Measurements from ENCODE around the gene LRRK2.

DNA sequence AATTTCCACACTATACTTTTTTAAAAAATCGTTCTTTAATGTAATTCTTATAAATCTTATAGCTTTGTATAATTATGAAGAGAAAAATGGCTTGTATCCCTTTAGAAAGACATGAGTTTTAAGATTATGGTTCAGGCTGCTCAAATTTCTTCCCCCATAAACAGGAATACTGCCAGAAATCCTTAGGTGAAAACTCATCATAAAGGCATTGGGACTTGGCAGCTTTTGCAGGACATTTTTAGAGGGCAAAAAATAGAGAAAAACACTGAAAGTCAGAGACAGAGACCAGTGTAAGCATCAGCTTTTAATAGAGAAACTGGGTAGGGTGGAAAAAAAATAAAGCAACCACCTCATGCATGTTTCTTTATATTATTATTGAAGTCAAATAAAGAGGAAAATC lies 29.1 kb downstream of the LRRK2 start:
- TF ChIP-seq, protein P1, sequence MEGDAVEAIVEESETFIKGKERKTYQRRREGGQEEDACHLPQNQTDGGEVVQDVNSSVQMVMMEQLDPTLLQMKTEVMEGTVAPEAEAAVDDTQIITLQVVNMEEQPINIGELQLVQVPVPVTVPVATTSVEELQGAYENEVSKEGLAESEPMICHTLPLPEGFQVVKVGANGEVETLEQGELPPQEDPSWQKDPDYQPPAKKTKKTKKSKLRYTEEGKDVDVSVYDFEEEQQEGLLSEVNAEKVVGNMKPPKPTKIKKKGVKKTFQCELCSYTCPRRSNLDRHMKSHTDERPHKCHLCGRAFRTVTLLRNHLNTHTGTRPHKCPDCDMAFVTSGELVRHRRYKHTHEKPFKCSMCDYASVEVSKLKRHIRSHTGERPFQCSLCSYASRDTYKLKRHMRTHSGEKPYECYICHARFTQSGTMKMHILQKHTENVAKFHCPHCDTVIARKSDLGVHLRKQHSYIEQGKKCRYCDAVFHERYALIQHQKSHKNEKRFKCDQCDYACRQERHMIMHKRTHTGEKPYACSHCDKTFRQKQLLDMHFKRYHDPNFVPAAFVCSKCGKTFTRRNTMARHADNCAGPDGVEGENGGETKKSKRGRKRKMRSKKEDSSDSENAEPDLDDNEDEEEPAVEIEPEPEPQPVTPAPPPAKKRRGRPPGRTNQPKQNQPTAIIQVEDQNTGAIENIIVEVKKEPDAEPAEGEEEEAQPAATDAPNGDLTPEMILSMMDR (conservative IDR thresholded peaks at IDR 0.05; ENCODE audit: low read depth, low read length) = no peak
- no peak for TF ChIP-seq EZH2 (IDR thresholded peaks at IDR 0.05; ENCODE audit: borderline replicate concordance, low read depth, low read length, poor library complexity, severe bottlenecking)

All from A673 (cell line).